ENCODE data around the gene IL1RL2. TPM values are rescaled to one million over a fixed set of nuclear protein-coding genes. Genes with fewer than 3 reads are reported as not detected.

Gene IL1RL2
- polyA plus RNA-seq, 6 donors from 2014 or later: not detected

GRCh38 chr2:102172745-102173144 lies 14.1 kb upstream of the IL1RL2 start:
- H3K4me1 Mint-ChIP-seq: no peaks in the 10 kb centered on the region
- peaks cover 2 to 15% (median 3%) of the 10 kb centered on the region in 3 donors for H3K27me3 Mint-ChIP-seq
- no peak overlapping the region for H3K4me3 Mint-ChIP-seq
- H3K9me3 Mint-ChIP-seq: no peaks in the 10 kb centered on the region
- no peak for DNase-seq
- peak overlapping the region in 1 of 6 donors; percentile 15 for H3K27ac Mint-ChIP-seq
- H3K36me3 Mint-ChIP-seq: no peaks in the 10 kb centered on the region
- ATAC-seq (ENCODE audit: low read depth in 2 of 2): no peak

- no peak for ATAC-seq (ENCODE audit: low read depth in 2 of 2)
- Mint-ChIP-seq H3K9me3 (no peaks in the 10 kb centered on the region), H3K4me3 (no peak overlapping the region), H3K27me3 (peaks cover 14 to 19% (median 17%) of the 10 kb centered on the region in 3 donors), H3K36me3 (no peaks in the 10 kb centered on the region), H3K4me1 (no peaks in the 10 kb centered on the region), H3K27ac (no peak overlapping the region)
- DNase-seq: no peak
Observed at GRCh38 chr2:102176172-102176571, 10.7 kb upstream of the IL1RL2 start.

GRCh38 chr2:102177814-102178478 lies 8.9 kb upstream of the IL1RL2 start:
- no peak overlapping the region for H3K27ac Mint-ChIP-seq
- no peaks in the 10 kb centered on the region for H3K36me3 Mint-ChIP-seq
- DNase-seq (no peak), ATAC-seq (ENCODE audit: low read depth in 2 of 2) (no peak)
- H3K9me3 Mint-ChIP-seq: peaks cover 0 to 4% (median 0%) of the 10 kb centered on the region in 7 donors
- H3K4me3 Mint-ChIP-seq: no peak overlapping the region
- no peaks in the 10 kb centered on the region for H3K4me1 Mint-ChIP-seq
- peaks cover 31 to 34% (median 31%) of the 10 kb centered on the region in 3 donors for H3K27me3 Mint-ChIP-seq

- H3K27ac Mint-ChIP-seq: no peak overlapping the region
- peaks cover 0 to 4% (median 0%) of the 10 kb centered on the region in 7 donors for H3K9me3 Mint-ChIP-seq
- H3K27me3 Mint-ChIP-seq: peaks cover 35 to 43% (median 38%) of the 10 kb centered on the region in 3 donors
- H3K4me3 Mint-ChIP-seq: no peak overlapping the region
- no peaks in the 10 kb centered on the region for H3K4me1 Mint-ChIP-seq
- DNase-seq: no peak
- no peaks in the 10 kb centered on the region for H3K36me3 Mint-ChIP-seq
- ATAC-seq (ENCODE audit: low read depth in 2 of 2): no peak
Observed at GRCh38 chr2:102179061-102179460, 7.8 kb upstream of the IL1RL2 start.

GRCh38 chr2:102179788-102180686 lies 6.8 kb upstream of the IL1RL2 start:
- ATAC-seq (ENCODE audit: low read depth in 2 of 2) (no peak), DNase-seq (no peak)
- Mint-ChIP-seq H3K4me1 (no peaks in the 10 kb centered on the region), H3K27ac (no peak overlapping the region), H3K27me3 (peaks cover 35 to 45% (median 40%) of the 10 kb centered on the region in 3 donors), H3K9me3 (peaks cover 0 to 4% (median 0%) of the 10 kb centered on the region in 7 donors), H3K36me3 (no peaks in the 10 kb centered on the region), H3K4me3 (no peak overlapping the region)

GRCh38 chr2:102180687-102180999 lies 6.2 kb upstream of the IL1RL2 start:
- Mint-ChIP-seq H3K4me3 (no peak overlapping the region), H3K9me3 (peaks cover 0 to 4% (median 0%) of the 10 kb centered on the region in 7 donors), H3K27ac (no peak overlapping the region), H3K36me3 (no peaks in the 10 kb centered on the region), H3K4me1 (no peaks in the 10 kb centered on the region), H3K27me3 (peaks cover 40 to 45% (median 40%) of the 10 kb centered on the region in 3 donors)
- ATAC-seq (ENCODE audit: low read depth in 2 of 2): no peak
- DNase-seq: no peak

- H3K4me3 Mint-ChIP-seq: no peak overlapping the region
- H3K27me3 Mint-ChIP-seq: peaks cover 41 to 45% (median 45%) of the 10 kb centered on the region in 3 donors
- H3K9me3 Mint-ChIP-seq: peaks cover 0 to 4% (median 0%) of the 10 kb centered on the region in 7 donors
- H3K36me3 Mint-ChIP-seq: no peaks in the 10 kb centered on the region
- ATAC-seq (ENCODE audit: low read depth in 2 of 2) (no peak), DNase-seq (no peak)
- no peak overlapping the region for H3K27ac Mint-ChIP-seq
- H3K4me1 Mint-ChIP-seq: no peaks in the 10 kb centered on the region
Observed at GRCh38 chr2:102181376-102181775, 5.4 kb upstream of the IL1RL2 start.

- H3K4me3 Mint-ChIP-seq: no peak overlapping the region
- no peak for ATAC-seq (ENCODE audit: low read depth in 2 of 2)
- H3K36me3 Mint-ChIP-seq: no peaks in the 10 kb centered on the region
- peaks cover 45 to 48% (median 47%) of the 10 kb centered on the region in 3 donors for H3K27me3 Mint-ChIP-seq
- no peaks in the 10 kb centered on the region for H3K4me1 Mint-ChIP-seq
- H3K27ac Mint-ChIP-seq: no peak overlapping the region
- H3K9me3 Mint-ChIP-seq: peaks cover 0 to 4% (median 0%) of the 10 kb centered on the region in 7 donors
- no peak for DNase-seq
Observed at GRCh38 chr2:102181919-102182635, 4.7 kb upstream of the IL1RL2 start.

GRCh38 chr2:102184018-102184417 lies 2.8 kb upstream of the IL1RL2 start:
- Mint-ChIP-seq H3K4me3 (no peak overlapping the region), H3K9me3 (peaks cover 0 to 4% (median 0%) of the 10 kb centered on the region in 7 donors), H3K36me3 (no peaks in the 10 kb centered on the region), H3K27me3 (peaks cover 52 to 57% (median 52%) of the 10 kb centered on the region in 3 donors), H3K4me1 (peaks cover 5 to 7% (median 6%) of the 10 kb centered on the region in 3 donors), H3K27ac (no peak overlapping the region)
- DNase-seq (no peak), ATAC-seq (ENCODE audit: low read depth in 2 of 2) (no peak)

- Mint-ChIP-seq H3K4me1 (peaks cover 5 to 7% (median 6%) of the 10 kb centered on the region in 3 donors), H3K4me3 (no peak overlapping the region), H3K9me3 (peaks cover 0 to 4% (median 0%) of the 10 kb centered on the region in 7 donors), H3K36me3 (no peaks in the 10 kb centered on the region), H3K27ac (no peak overlapping the region), H3K27me3 (peaks cover 49 to 57% (median 52%) of the 10 kb centered on the region in 3 donors)
- ATAC-seq (ENCODE audit: low read depth in 2 of 2) (no peak), DNase-seq (no peak)
Observed at GRCh38 chr2:102184568-102184967, 2.3 kb upstream of the IL1RL2 start.

GRCh38 chr2:102185347-102185746 lies 1.5 kb upstream of the IL1RL2 start:
- no peak overlapping the region for H3K4me3 Mint-ChIP-seq
- ATAC-seq (ENCODE audit: low read depth in 2 of 2) (no peak), DNase-seq (no peak)
- H3K9me3 Mint-ChIP-seq: peaks cover 0 to 4% (median 0%) of the 10 kb centered on the region in 7 donors
- no peak overlapping the region for H3K27ac Mint-ChIP-seq
- H3K36me3 Mint-ChIP-seq: no peaks in the 10 kb centered on the region
- H3K27me3 Mint-ChIP-seq: peaks cover 51 to 59% (median 55%) of the 10 kb centered on the region in 3 donors
- peaks cover 5 to 7% (median 6%) of the 10 kb centered on the region in 3 donors for H3K4me1 Mint-ChIP-seq

- Mint-ChIP-seq H3K27ac (peak overlapping the region in 2 of 6 donors; percentile 73 to 82), H3K36me3 (no peaks in the 10 kb centered on the region), H3K27me3 (peaks cover 43 to 48% (median 46%) of the 10 kb centered on the region in 3 donors), H3K4me1 (peaks cover 5 to 7% (median 6%) of the 10 kb centered on the region in 3 donors), H3K4me3 (peak overlapping the region in 6 of 8 donors; percentile 31 to 80 (median 62)), H3K9me3 (peaks cover 0 to 3% (median 0%) of the 10 kb centered on the region in 7 donors)
- DNase-seq (no peak), ATAC-seq (ENCODE audit: low read depth in 2 of 2) (peak in 1 of 2 donors; percentile 36)
Observed at GRCh38 chr2:102187496-102188150, 800 bp downstream of the IL1RL2 start.
